ENCODE results near the gene ZDHHC8.

DNA sequence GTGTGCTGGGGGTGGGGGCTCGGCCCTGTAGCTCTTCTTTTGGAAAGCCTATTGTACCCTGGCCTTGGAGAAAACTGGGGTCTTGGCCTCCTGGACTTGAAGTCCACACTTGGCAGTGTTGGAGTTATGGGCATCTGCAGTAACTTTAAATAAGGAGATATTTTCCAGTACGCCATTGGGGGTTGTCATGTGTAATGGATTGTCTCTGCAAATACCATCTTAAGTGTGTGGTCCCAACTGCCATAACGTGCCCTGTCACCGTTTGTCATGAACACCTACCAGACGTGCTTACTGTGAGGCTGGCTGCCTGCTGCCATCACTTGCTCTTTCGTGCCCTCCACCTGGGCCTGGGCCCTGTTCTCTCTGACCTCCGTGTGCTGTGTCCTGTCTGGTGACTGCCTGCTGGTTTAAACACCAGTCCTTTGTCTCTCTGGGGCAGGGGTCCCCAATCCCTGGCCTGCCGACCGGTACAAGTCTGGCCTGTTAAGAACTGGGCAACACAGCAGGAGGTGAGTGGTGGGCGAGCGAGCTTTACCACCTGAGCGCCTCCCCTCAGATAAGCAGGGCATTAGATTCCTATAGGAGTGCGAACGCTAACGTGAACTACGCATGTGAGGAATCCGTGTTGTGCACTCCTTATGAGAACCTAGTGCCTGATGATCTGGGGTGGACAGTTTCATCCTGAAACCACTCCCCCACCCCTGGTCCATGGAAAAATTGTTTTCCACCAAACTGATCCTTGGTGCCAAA is 3.6 kb upstream of the ZDHHC8 start:
- TF ChIP-seq EZH2 (IDR thresholded peaks at IDR 0.05; ENCODE audit: insufficient read depth, poor library complexity, severe bottlenecking) (no peak), EZH2phosphoT487 (IDR thresholded peaks at IDR 0.05; ENCODE audit: insufficient read depth, low read depth) (no peak)
